Endothelial cell (in vitro differentiated cells): Measurements from ENCODE around the gene CLNS1A. TPM values are rescaled to one million over a fixed set of nuclear protein-coding genes. Genes with fewer than 3 reads are reported as not detected.

Experiments
- DNase-seq: peaks from one replicate; pipeline ENCODE4 v3.0.0; 2021; ENCODE audit warnings: low spot score
- H3K27ac Mint-ChIP-seq: one replicate; pipeline ENCODE4 v1.8.0; 2021; ENCODE audit warnings: mixed read lengths, inconsistent platforms; ENCODE audit not compliant: unreplicated experiment
- H3K27me3 Mint-ChIP-seq: one replicate; pipeline ENCODE4 v1.8.0; 2021; ENCODE audit warnings: mild to moderate bottlenecking, moderate library complexity, mixed read lengths, inconsistent platforms; ENCODE audit not compliant: unreplicated experiment
- H3K36me3 Mint-ChIP-seq: one replicate; pipeline ENCODE4 v1.8.0; 2021; ENCODE audit warnings: mild to moderate bottlenecking, low read depth, mixed read lengths, inconsistent platforms; ENCODE audit not compliant: unreplicated experiment
- H3K4me1 Mint-ChIP-seq: one replicate; pipeline ENCODE4 v1.8.0; 2021; ENCODE audit warnings: mild to moderate bottlenecking, mixed read lengths, inconsistent platforms; ENCODE audit not compliant: unreplicated experiment
- H3K4me3 Mint-ChIP-seq: one replicate; pipeline ENCODE4 v1.8.0; 2021; ENCODE audit warnings: mild to moderate bottlenecking, mixed read lengths, inconsistent platforms; ENCODE audit not compliant: unreplicated experiment
- H3K9me3 Mint-ChIP-seq: one replicate; pipeline ENCODE4 v1.8.0; 2021; ENCODE audit warnings: mixed read lengths, inconsistent platforms; ENCODE audit not compliant: unreplicated experiment
- long read RNA-seq: library from polyadenylated mRNA; unstranded; transcript quantifications from one replicate; pipeline ENCODE4 v2.0.0, GENCODE V29; 2020; ENCODE audit not compliant: unreplicated experiment
- total RNA-seq: library from RNA; stranded (reverse); fragmentation: NEBNext Ultra II Directional; extraction: Animal tissue kit (Norgen Biotek cat#: 25700); gene quantifications from one replicate; pipeline ENCODE4 v1.2.1, GENCODE V29; 2021; ENCODE audit not compliant: unreplicated experiment
- TF ChIP-seq, protein P1 (sequence below): fragments of 200-600 bp; sonication (generic); IDR thresholded peaks from one replicate; pipeline ENCODE4 v1.5.0; 2021; ENCODE audit warnings: antibody characterized with exemption; ENCODE audit not compliant: unreplicated experiment

The CLNS1A gene, protein sequence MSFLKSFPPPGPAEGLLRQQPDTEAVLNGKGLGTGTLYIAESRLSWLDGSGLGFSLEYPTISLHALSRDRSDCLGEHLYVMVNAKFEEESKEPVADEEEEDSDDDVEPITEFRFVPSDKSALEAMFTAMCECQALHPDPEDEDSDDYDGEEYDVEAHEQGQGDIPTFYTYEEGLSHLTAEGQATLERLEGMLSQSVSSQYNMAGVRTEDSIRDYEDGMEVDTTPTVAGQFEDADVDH
- 95.6 TPM for total RNA-seq
- long read RNA-seq, transcript CLNS1A-204 (7 exons, 2,993 nt), result major isoform, 55 of 64 reads
- long read RNA-seq, partial matches to known transcripts, result 3 of 64 reads
- long read RNA-seq, other reads (novel, unspliced or antisense), result 5 of 64 reads

DNA sequence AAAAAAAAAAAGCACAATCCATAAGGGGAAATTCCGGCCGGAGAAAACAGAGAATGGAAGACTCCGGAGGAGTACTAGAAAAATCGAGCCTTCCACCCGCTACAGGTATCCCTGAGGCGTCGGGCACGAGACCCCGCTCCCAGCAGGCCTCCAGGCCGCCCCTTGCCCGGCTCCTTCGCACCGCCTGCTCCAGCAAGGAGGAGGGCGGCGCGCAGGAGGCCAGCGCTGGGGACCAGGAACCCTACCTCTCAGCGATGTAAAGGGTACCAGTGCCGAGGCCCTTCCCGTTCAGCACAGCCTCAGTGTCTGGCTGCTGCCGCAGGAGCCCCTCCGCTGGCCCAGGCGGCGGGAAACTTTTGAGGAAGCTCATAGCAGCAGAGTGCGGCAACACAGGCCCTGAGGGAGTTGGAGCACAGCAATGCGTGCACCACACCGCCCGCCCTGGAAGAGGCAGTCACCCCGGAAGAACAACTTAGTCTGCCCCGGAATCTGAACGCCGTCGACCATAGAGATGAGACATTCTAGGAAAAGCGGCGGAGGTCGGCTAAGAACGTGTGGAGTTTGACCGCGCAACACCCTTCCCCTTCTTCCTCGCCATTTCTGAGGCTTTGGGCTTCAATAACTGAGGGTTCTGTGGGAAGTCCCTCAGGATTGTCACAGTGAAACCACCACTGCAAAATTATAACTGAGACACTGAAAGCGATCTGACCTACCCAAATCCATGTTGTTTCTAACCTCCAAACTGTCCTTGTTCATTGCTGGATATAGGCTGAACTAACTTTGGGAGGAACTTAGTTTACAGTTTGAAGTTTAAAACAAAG, at the start of gene CLNS1A:
Gene CLNS1A, minus strand, starts transcription at position 450 of the 821 bp plus-strand sequence. Its CDS starts 80 bp downstream, at position 370.
- Mint-ChIP-seq H3K9me3 (no peaks in the 10 kb centered on the region), H3K27ac (peak within 1 kb of the TSS; percentile 88), H3K4me1 (peaks cover 14% of the 10 kb centered on the region), H3K27me3 (no peaks in the 10 kb centered on the region), H3K4me3 (peak within 1 kb of the TSS; percentile 96), H3K36me3 (no peaks in the 10 kb centered on the region)
- DNase-seq, result peak; percentile 56
- TF ChIP-seq, protein P1, sequence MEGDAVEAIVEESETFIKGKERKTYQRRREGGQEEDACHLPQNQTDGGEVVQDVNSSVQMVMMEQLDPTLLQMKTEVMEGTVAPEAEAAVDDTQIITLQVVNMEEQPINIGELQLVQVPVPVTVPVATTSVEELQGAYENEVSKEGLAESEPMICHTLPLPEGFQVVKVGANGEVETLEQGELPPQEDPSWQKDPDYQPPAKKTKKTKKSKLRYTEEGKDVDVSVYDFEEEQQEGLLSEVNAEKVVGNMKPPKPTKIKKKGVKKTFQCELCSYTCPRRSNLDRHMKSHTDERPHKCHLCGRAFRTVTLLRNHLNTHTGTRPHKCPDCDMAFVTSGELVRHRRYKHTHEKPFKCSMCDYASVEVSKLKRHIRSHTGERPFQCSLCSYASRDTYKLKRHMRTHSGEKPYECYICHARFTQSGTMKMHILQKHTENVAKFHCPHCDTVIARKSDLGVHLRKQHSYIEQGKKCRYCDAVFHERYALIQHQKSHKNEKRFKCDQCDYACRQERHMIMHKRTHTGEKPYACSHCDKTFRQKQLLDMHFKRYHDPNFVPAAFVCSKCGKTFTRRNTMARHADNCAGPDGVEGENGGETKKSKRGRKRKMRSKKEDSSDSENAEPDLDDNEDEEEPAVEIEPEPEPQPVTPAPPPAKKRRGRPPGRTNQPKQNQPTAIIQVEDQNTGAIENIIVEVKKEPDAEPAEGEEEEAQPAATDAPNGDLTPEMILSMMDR, result no peak

DNA sequence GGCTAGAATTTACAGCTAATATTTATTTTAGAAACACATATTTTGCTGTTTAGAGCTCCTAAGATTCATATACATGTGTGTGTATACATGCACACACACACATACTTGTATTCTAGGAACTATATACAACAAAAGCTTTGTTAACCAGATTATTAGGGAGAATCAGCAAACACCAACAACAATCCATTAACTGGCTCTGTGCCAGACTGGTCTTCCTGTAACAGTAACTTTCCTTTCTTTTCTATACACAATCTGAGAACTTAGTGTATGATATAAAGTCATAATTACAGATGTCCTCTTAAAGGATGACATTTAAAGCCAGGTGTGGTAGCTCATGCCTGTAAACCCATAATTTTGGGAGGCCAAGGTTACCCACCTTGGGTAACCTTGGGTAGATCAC, 49.5 kb upstream of the CLNS1A start:
- Mint-ChIP-seq H3K36me3 (peaks cover 19% of the 10 kb centered on the region), H3K27ac (no peak overlapping the region), H3K9me3 (no peaks in the 10 kb centered on the region), H3K27me3 (no peaks in the 10 kb centered on the region), H3K4me3 (no peak overlapping the region), H3K4me1 (no peaks in the 10 kb centered on the region)
- no peak for DNase-seq
- TF ChIP-seq, protein P1, result no peak

DNA sequence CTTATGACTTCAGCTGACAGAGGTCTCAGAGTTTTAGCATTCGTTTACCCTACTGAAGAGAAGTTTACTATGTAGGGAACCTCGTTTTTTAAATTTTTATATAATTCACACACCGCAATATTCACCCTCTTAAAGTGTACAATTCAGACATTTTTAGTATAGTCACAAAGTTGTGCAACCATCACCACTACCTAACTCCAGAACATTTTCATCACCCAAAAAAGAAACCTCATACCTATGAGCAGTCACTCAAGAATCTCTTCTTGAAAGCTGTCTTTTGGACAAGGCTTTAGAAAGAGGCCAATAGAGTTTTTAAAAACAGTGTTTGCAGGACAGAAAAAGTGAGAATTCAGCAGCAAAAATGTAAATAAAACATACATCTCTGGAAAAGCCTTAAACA, 39.5 kb upstream of the CLNS1A start:
- Mint-ChIP-seq H3K4me1 (no peaks in the 10 kb centered on the region), H3K27ac (no peak overlapping the region), H3K4me3 (no peak overlapping the region), H3K27me3 (no peaks in the 10 kb centered on the region), H3K9me3 (no peaks in the 10 kb centered on the region), H3K36me3 (peaks cover 35% of the 10 kb centered on the region)
- TF ChIP-seq, protein P1, result no peak
- no peak for DNase-seq

DNA sequence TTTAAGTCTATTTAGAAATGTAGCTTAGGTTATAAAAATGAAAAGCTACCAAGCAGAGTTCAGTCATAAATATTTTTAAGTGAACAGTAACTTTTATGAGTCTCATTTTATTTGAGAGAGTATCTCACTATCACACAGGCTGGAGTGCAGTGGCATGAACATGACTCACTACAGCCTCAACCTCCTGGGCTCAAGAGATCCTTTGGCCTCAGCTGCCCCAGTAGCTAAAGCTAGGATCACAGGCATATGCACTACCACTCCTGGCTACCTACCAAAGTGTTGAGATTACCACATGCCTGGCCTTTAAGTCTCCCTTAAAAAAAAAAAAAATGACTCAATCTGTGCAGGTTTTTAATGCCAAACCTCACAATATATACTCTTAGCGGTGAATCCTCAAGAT, 34.7 kb upstream of the CLNS1A start:
- no peak overlapping the region for H3K27ac Mint-ChIP-seq
- peaks cover 38% of the 10 kb centered on the region for H3K36me3 Mint-ChIP-seq
- no peak overlapping the region for H3K4me3 Mint-ChIP-seq

More for the DNA sequence above, 34.7 kb upstream of the CLNS1A start:
- Mint-ChIP-seq H3K27me3 (no peaks in the 10 kb centered on the region), H3K9me3 (no peaks in the 10 kb centered on the region), H3K4me1 (no peaks in the 10 kb centered on the region)
- TF ChIP-seq, protein P1, result no peak
- DNase-seq, result no peak
